OCI-LY7 (cell line): ENCODE results near the gene TNFAIP8L1.

Experiments used
- EZH2phosphoT487 ChIP-seq: fragments of 200-600 bp; sonication (generic); IDR thresholded peaks from 2 replicates; pipeline ENCODE4 v1.6.1; 2018; ENCODE audit warnings: low read depth, borderline replicate concordance, mild to moderate bottlenecking, mixed run types, antibody characterized with exemption, low read length, moderate library complexity, mixed read lengths
- TF ChIP-seq, protein P1 (sequence below): fragments of 200-600 bp; sonication (generic); conservative IDR thresholded peaks from 2 replicates; pipeline ENCODE4 v1.5.1; 2014; ENCODE audit warnings: mild to moderate bottlenecking, antibody characterized with exemption, low read length, moderate library complexity, mixed read lengths

DNA sequence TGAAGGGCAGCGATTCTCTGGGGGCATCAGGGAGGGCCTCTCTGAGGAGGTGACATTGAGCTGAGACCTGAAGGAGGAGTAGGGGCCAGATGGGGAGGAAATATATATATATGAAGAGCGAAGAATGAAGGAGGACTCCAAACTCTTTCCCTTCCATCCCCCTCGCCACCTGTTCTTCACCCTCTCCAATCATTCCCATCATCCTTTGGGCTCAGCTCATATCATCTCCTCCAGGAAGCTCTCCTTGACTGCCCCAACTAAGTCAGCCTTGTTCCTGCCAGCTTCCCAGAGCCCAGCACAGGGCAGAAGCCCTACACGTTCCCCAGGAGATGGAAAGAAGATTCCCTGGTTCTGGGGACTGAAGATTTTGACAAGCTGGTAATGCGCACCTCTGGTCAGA lies 46.9 kb upstream of the TNFAIP8L1 start:
- TF ChIP-seq, protein P1, sequence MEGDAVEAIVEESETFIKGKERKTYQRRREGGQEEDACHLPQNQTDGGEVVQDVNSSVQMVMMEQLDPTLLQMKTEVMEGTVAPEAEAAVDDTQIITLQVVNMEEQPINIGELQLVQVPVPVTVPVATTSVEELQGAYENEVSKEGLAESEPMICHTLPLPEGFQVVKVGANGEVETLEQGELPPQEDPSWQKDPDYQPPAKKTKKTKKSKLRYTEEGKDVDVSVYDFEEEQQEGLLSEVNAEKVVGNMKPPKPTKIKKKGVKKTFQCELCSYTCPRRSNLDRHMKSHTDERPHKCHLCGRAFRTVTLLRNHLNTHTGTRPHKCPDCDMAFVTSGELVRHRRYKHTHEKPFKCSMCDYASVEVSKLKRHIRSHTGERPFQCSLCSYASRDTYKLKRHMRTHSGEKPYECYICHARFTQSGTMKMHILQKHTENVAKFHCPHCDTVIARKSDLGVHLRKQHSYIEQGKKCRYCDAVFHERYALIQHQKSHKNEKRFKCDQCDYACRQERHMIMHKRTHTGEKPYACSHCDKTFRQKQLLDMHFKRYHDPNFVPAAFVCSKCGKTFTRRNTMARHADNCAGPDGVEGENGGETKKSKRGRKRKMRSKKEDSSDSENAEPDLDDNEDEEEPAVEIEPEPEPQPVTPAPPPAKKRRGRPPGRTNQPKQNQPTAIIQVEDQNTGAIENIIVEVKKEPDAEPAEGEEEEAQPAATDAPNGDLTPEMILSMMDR: no peak
- no peak for TF ChIP-seq EZH2phosphoT487
